GM18907 (cell line): Measurements from ENCODE around the gene CHI3L2.

Experiments used
- ATAC-seq: cut with Tn5 transposase; IDR thresholded peaks from one replicate; pipeline ENCODE4 v1.9.1; 2021; ENCODE audit warnings: mild to moderate bottlenecking, moderate library complexity; ENCODE audit not compliant: unreplicated experiment

Gene CHI3L2

GRCh38 chr1:111227434-111227833 lies at the start of gene CHI3L2:
Gene CHI3L2, plus strand, starts transcription at chr1:111227713. Its CDS starts 17 bp downstream, at chr1:111227730.
- no peak for ATAC-seq

- no peak for ATAC-seq
Measured at GRCh38 chr1:111179968-111180533, 47.5 kb upstream of the CHI3L2 start.

GRCh38 chr1:111182052-111182451 lies 45.5 kb upstream of the CHI3L2 start:
- no peak for ATAC-seq

GRCh38 chr1:111183308-111184069 lies 44.0 kb upstream of the CHI3L2 start:
- ATAC-seq, result no peak

- ATAC-seq, result no peak
Measured at GRCh38 chr1:111184663-111185062, 42.9 kb upstream of the CHI3L2 start.

GRCh38 chr1:111190931-111191451 lies 36.5 kb upstream of the CHI3L2 start:
- ATAC-seq, result no peak

GRCh38 chr1:111191496-111191895 lies 36.0 kb upstream of the CHI3L2 start:
- no peak for ATAC-seq

GRCh38 chr1:111192074-111192473 lies 35.4 kb upstream of the CHI3L2 start:
- no peak for ATAC-seq

GRCh38 chr1:111192658-111193519 lies 34.6 kb upstream of the CHI3L2 start:
- peak; percentile 45 for ATAC-seq

GRCh38 chr1:111193712-111194480 lies 33.6 kb upstream of the CHI3L2 start:
- ATAC-seq, result no peak

- ATAC-seq, result no peak
Measured at GRCh38 chr1:111195002-111195684, 32.4 kb upstream of the CHI3L2 start.

- ATAC-seq, result no peak
Measured at GRCh38 chr1:111196213-111196612, 31.3 kb upstream of the CHI3L2 start.

- ATAC-seq, result no peak
Measured at GRCh38 chr1:111197598-111198284, 29.8 kb upstream of the CHI3L2 start.

- no peak for ATAC-seq
Measured at GRCh38 chr1:111198836-111199235, 28.7 kb upstream of the CHI3L2 start.

GRCh38 chr1:111199329-111199728 lies 28.2 kb upstream of the CHI3L2 start:
- no peak for ATAC-seq

- ATAC-seq, result no peak
Measured at GRCh38 chr1:111199881-111200801, 27.4 kb upstream of the CHI3L2 start, which contains the start of gene DENND2D. Gene DENND2D, minus strand, starts transcription at chr1:111200646. Its CDS starts 187 bp downstream, at chr1:111200459.

- ATAC-seq, result no peak
Measured at GRCh38 chr1:111200802-111201161, 26.7 kb upstream of the CHI3L2 start.
